ENCODE measurements around the gene LMTK3.

- no peak; the same call in 1 of the 2 replicates for TF ChIP-seq POLR2AphosphoS5 (IDR thresholded peaks at IDR 0.05; ENCODE audit: low read depth, low read length)
- TF ChIP-seq TAF1 (IDR thresholded peaks at IDR 0.05; ENCODE audit: borderline replicate concordance, low read depth, low read length), result no peak
- TF ChIP-seq EZH2phosphoT487 (IDR thresholded peaks at IDR 0.05; ENCODE audit: borderline replicate concordance, low read depth), result no peak
- TF ChIP-seq, protein P1, sequence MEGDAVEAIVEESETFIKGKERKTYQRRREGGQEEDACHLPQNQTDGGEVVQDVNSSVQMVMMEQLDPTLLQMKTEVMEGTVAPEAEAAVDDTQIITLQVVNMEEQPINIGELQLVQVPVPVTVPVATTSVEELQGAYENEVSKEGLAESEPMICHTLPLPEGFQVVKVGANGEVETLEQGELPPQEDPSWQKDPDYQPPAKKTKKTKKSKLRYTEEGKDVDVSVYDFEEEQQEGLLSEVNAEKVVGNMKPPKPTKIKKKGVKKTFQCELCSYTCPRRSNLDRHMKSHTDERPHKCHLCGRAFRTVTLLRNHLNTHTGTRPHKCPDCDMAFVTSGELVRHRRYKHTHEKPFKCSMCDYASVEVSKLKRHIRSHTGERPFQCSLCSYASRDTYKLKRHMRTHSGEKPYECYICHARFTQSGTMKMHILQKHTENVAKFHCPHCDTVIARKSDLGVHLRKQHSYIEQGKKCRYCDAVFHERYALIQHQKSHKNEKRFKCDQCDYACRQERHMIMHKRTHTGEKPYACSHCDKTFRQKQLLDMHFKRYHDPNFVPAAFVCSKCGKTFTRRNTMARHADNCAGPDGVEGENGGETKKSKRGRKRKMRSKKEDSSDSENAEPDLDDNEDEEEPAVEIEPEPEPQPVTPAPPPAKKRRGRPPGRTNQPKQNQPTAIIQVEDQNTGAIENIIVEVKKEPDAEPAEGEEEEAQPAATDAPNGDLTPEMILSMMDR (IDR thresholded peaks at IDR 0.05), result no peak
- TF ChIP-seq ELF1 (IDR thresholded peaks at IDR 0.05), result no peak
- no peak for TF ChIP-seq EP300 (IDR thresholded peaks at IDR 0.05; ENCODE audit: borderline replicate concordance in 1 of 2, low read depth in 1 of 2, low read length in 1 of 2)
- TF ChIP-seq, protein P2, sequence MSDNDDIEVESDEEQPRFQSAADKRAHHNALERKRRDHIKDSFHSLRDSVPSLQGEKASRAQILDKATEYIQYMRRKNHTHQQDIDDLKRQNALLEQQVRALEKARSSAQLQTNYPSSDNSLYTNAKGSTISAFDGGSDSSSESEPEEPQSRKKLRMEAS (IDR thresholded peaks at IDR 0.05; ENCODE audit: low read depth), result no peak
- TF ChIP-seq FOXJ3 (CRISPR knock-in tag; IDR thresholded peaks at IDR 0.05), result no peak
- TF ChIP-seq RFX5 (IDR thresholded peaks at IDR 0.05; ENCODE audit: low read length), result no peak
- no peak for TF ChIP-seq SIN3A (IDR thresholded peaks at IDR 0.05; ENCODE audit: borderline replicate concordance, low read depth, low read length)
- no peak for TF ChIP-seq RAD21 (IDR thresholded peaks at IDR 0.05; ENCODE audit: low read length)
- TF ChIP-seq, protein P3, sequence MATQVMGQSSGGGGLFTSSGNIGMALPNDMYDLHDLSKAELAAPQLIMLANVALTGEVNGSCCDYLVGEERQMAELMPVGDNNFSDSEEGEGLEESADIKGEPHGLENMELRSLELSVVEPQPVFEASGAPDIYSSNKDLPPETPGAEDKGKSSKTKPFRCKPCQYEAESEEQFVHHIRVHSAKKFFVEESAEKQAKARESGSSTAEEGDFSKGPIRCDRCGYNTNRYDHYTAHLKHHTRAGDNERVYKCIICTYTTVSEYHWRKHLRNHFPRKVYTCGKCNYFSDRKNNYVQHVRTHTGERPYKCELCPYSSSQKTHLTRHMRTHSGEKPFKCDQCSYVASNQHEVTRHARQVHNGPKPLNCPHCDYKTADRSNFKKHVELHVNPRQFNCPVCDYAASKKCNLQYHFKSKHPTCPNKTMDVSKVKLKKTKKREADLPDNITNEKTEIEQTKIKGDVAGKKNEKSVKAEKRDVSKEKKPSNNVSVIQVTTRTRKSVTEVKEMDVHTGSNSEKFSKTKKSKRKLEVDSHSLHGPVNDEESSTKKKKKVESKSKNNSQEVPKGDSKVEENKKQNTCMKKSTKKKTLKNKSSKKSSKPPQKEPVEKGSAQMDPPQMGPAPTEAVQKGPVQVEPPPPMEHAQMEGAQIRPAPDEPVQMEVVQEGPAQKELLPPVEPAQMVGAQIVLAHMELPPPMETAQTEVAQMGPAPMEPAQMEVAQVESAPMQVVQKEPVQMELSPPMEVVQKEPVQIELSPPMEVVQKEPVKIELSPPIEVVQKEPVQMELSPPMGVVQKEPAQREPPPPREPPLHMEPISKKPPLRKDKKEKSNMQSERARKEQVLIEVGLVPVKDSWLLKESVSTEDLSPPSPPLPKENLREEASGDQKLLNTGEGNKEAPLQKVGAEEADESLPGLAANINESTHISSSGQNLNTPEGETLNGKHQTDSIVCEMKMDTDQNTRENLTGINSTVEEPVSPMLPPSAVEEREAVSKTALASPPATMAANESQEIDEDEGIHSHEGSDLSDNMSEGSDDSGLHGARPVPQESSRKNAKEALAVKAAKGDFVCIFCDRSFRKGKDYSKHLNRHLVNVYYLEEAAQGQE (IDR thresholded peaks at IDR 0.05; ENCODE audit: low read depth, low read length), result no peak
- no peak for TF ChIP-seq RCOR1 (IDR thresholded peaks at IDR 0.05; ENCODE audit: low read length)
- no peak for TF ChIP-seq YY1 (IDR thresholded peaks at IDR 0.05; ENCODE audit: low read depth)
Observed at GRCh38 chr19:48480183-48480557, 31.5 kb downstream of the LMTK3 start.

Data from SK-N-SH (cell line).